Stomach smooth muscle (tissue), 2 donors: Measurements from ENCODE around the gene ALK.

Source experiments
- H3K27ac ChIP-seq: one replicate; pipeline ENCODE4 v1.7.0; 2013; ENCODE audit warnings: mild to moderate bottlenecking, low read length, inconsistent platforms
- H3K27me3 ChIP-seq, 2 donors: one replicate each; pipeline ENCODE4 v1.7.0; 2013; ENCODE audit warnings: low read length in 2 of 2; ENCODE audit not compliant: insufficient read depth in 2 of 2, control insufficient read depth in 1 of 2
- H3K36me3 ChIP-seq, 2 donors: one replicate each; pipeline ENCODE4 v1.7.0; 2013; ENCODE audit warnings: low read length in 2 of 2; ENCODE audit not compliant: control insufficient read depth in 2 of 2, insufficient read depth in 2 of 2
- H3K4me1 ChIP-seq: one replicate; pipeline ENCODE4 v1.7.0; 2013; ENCODE audit warnings: low read length; ENCODE audit not compliant: control insufficient read depth, insufficient read depth
- H3K4me3 ChIP-seq, 2 donors: one replicate each; pipeline ENCODE4 v1.7.0; 2013; ENCODE audit warnings: low read length in 2 of 2
- H3K9ac ChIP-seq, 2 donors: one replicate each; pipeline ENCODE4 v1.7.0; 2013; ENCODE audit warnings: low read length in 2 of 2, mild to moderate bottlenecking in 1 of 2
- H3K9me3 ChIP-seq, 2 donors: one replicate each; pipeline ENCODE4 v1.7.0; 2013; ENCODE audit warnings: low read length in 2 of 2; ENCODE audit not compliant: control insufficient read depth in 2 of 2
- donor health status: healthy.
- donor health status: Pancreatic carcinoma.

The ALK gene

GRCh38 chr2:29744976-29745375, 176.4 kb downstream of the ALK start:
- no peak overlapping the region for H3K9ac ChIP-seq
- no peaks in the 10 kb centered on the region for H3K36me3 ChIP-seq
- H3K27ac ChIP-seq: no peak overlapping the region
- no peaks in the 10 kb centered on the region for H3K4me1 ChIP-seq
- H3K27me3 ChIP-seq: no peaks in the 10 kb centered on the region
- H3K9me3 ChIP-seq: no peaks in the 10 kb centered on the region
- no peak overlapping the region for H3K4me3 ChIP-seq

DNA sequence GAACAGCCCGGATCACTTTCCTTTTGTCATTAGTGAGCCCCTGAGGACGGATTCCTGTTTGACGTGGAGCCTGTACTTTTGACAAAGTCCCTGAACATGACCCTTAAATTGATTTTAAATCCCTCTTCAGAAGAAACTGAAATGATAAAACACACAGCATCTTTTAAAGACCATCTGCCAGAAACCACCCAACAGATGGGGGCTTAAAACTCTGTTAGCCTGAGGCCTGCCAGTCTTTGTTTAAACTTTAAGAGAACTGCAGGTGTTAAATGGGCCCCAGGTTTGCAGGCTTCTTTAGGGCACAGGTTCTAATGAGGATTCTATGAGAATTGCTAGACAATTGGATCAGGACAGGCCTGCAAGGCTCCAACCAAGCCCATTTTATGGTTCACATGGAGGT, 177.9 kb downstream of the ALK start:
- H3K4me1 ChIP-seq: no peaks in the 10 kb centered on the region
- H3K27me3 ChIP-seq: no peaks in the 10 kb centered on the region
- H3K9ac ChIP-seq: no peak overlapping the region
- no peaks in the 10 kb centered on the region for H3K9me3 ChIP-seq
- H3K4me3 ChIP-seq: no peak overlapping the region
- no peak overlapping the region for H3K27ac ChIP-seq
- no peaks in the 10 kb centered on the region for H3K36me3 ChIP-seq

DNA sequence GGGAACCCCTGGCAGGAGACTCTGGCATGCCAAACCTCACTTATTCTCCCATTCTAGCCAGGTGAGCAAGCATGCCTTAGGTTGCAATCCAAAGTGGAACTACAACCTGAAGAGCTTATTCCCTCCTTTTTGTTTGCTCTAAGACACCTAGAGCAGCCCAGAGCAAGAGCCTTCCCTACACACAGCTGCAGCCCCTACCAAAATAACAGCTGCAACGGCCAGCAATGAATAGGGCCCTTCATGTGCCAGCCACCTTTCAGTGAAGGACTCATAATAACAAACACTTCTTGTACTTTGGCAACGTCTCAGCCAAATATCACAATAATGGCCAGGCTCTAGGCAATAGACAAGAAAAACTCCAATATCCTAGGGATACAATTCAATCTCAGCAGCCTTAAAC, 178.7 kb downstream of the ALK start:
- no peaks in the 10 kb centered on the region for H3K9me3 ChIP-seq
- H3K27me3 ChIP-seq: no peaks in the 10 kb centered on the region
- H3K9ac ChIP-seq: no peak overlapping the region
- no peak overlapping the region for H3K4me3 ChIP-seq
- H3K4me1 ChIP-seq: no peaks in the 10 kb centered on the region
- no peak overlapping the region for H3K27ac ChIP-seq
- H3K36me3 ChIP-seq: no peaks in the 10 kb centered on the region

DNA sequence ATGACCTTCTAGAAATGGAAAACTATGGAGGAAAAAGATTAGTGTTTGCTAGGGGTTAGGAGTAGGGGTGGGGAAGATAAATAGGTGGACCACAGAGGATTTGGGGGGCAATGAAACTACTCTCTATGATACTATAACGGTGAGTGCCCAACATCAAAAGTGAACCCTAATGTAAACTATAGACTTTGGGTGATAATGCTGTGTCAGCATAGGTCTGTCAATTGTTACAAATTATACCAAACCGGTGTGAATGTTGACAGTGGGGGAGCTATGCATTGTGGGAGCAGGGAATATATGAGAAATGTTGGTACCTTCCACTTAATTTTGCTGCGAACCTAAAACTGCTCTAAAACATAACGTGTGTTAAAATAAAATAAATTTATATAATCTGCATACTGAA, 180.3 kb downstream of the ALK start:
- no peak overlapping the region for H3K4me3 ChIP-seq
- H3K4me1 ChIP-seq: no peaks in the 10 kb centered on the region
- H3K9ac ChIP-seq: no peak overlapping the region
- H3K27me3 ChIP-seq: no peaks in the 10 kb centered on the region
- no peaks in the 10 kb centered on the region for H3K9me3 ChIP-seq
- no peaks in the 10 kb centered on the region for H3K36me3 ChIP-seq
- no peak overlapping the region for H3K27ac ChIP-seq

- no peak overlapping the region for H3K27ac ChIP-seq
These were observed 187.4 kb downstream of the ALK start for GRCh38 chr2:29733965-29734364.

GRCh38 chr2:29733213-29733612, 188.2 kb downstream of the ALK start:
- Histone ChIP-seq H3K4me1 (no peaks in the 10 kb centered on the region), H3K27me3 (no peaks in the 10 kb centered on the region), H3K9ac (no peak overlapping the region), H3K9me3 (no peaks in the 10 kb centered on the region), H3K27ac (no peak overlapping the region), H3K36me3 (no peaks in the 10 kb centered on the region), H3K4me3 (no peak overlapping the region)

More at GRCh38 chr2:29733965-29734364, 187.4 kb downstream of the ALK start:
- Histone ChIP-seq H3K9ac (no peak overlapping the region), H3K9me3 (no peaks in the 10 kb centered on the region), H3K4me1 (no peaks in the 10 kb centered on the region), H3K27me3 (no peaks in the 10 kb centered on the region), H3K36me3 (no peaks in the 10 kb centered on the region), H3K4me3 (no peak overlapping the region)

DNA sequence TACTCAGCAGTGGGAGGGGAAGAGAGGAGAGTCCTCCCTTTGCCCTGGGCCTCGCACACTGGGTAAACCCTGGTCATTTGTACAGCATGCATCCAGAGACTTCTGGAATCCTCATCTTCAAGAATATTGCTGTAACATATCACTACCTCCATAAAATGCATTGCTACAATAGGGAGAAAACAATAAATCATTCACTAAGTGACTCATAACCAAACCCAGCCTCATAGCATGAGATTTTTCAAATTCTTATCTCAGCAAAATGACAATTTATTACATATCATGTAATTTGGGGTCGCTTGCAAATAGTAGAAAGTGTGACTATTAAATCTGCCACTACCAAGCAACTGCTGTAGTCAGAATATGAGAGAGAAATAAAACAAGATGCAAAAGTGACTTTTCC, 189.4 kb downstream of the ALK start:
- no peaks in the 10 kb centered on the region for H3K27me3 ChIP-seq
- no peaks in the 10 kb centered on the region for H3K4me1 ChIP-seq
- H3K27ac ChIP-seq: no peak overlapping the region
- H3K9ac ChIP-seq: no peak overlapping the region
- H3K36me3 ChIP-seq: no peaks in the 10 kb centered on the region
- H3K9me3 ChIP-seq: no peaks in the 10 kb centered on the region
- H3K4me3 ChIP-seq: no peak overlapping the region

DNA sequence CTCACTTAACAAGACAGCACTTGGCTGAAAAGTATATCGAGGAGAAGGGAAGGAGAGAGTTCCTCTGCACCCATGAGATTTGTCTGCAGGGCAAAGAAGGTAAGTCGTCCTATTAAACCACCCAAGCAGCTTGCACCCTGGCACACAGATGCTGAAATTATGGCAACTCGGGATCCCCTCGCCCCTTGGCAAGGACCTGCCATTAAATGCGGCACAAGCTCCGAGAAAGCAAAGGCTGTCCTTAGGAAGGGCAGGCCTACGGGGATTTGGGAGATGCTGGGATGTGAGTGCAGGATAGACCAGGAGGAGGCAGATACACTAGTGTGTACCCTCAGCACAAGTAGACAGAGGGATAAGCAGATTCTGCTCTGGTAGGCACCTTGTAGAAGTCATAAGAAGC, 191.5 kb downstream of the ALK start:
- H3K9ac ChIP-seq: no peak overlapping the region
- no peaks in the 10 kb centered on the region for H3K4me1 ChIP-seq
- H3K36me3 ChIP-seq: no peaks in the 10 kb centered on the region
- no peaks in the 10 kb centered on the region for H3K9me3 ChIP-seq
- H3K27me3 ChIP-seq: no peaks in the 10 kb centered on the region
- H3K4me3 ChIP-seq: no peak overlapping the region
- H3K27ac ChIP-seq: no peak overlapping the region

- Histone ChIP-seq H3K9ac (no peak overlapping the region), H3K27me3 (no peaks in the 10 kb centered on the region), H3K4me1 (no peaks in the 10 kb centered on the region), H3K27ac (no peak overlapping the region), H3K36me3 (no peaks in the 10 kb centered on the region), H3K4me3 (no peak overlapping the region), H3K9me3 (no peaks in the 10 kb centered on the region)
These were observed 192.0 kb downstream of the ALK start for GRCh38 chr2:29729401-29729800.

GRCh38 chr2:29726976-29727375, 194.4 kb downstream of the ALK start:
- H3K4me3 ChIP-seq: no peak overlapping the region
- H3K9ac ChIP-seq: no peak overlapping the region
- no peak overlapping the region for H3K27ac ChIP-seq
- H3K4me1 ChIP-seq: no peaks in the 10 kb centered on the region
- H3K9me3 ChIP-seq: no peaks in the 10 kb centered on the region
- no peaks in the 10 kb centered on the region for H3K27me3 ChIP-seq
- no peaks in the 10 kb centered on the region for H3K36me3 ChIP-seq

GRCh38 chr2:29725610-29726009, 195.8 kb downstream of the ALK start:
- Histone ChIP-seq H3K9me3 (no peaks in the 10 kb centered on the region), H3K9ac (no peak overlapping the region), H3K27ac (no peak overlapping the region), H3K4me1 (no peaks in the 10 kb centered on the region), H3K27me3 (no peaks in the 10 kb centered on the region), H3K4me3 (no peak overlapping the region), H3K36me3 (no peaks in the 10 kb centered on the region)

DNA sequence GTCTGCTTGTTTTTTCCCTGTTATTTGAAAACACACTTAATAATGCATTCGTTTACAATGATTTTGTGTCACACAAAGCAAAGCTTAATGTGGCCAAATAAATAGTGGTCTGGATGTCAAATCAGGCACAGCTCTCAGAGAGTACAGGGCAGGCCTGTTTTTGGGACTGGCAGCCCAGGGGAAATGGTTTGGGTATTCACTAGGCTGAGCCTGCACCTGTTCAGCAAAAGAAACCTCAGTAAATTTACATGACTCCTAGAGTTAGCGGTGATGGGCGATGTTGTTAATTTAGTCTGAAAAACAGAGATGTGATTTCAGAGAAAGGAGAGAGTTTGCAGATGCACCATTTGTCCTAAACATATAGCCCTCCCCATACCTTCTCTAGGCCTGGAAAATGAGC, 197.1 kb downstream of the ALK start:
- no peak overlapping the region for H3K27ac ChIP-seq
- no peaks in the 10 kb centered on the region for H3K36me3 ChIP-seq
- no peak overlapping the region for H3K9ac ChIP-seq
- H3K9me3 ChIP-seq: no peaks in the 10 kb centered on the region
- H3K27me3 ChIP-seq: no peaks in the 10 kb centered on the region
- no peaks in the 10 kb centered on the region for H3K4me1 ChIP-seq
- H3K4me3 ChIP-seq: no peak overlapping the region
